GM19043 (cell line): ENCODE results near the gene APBB2.
A peak's percentile ranks its signal among the peaks of the same experiment; 100 is the strongest.
"Not testable (repeated sequence)": the region's sequence is repeated elsewhere in the genome, so short reads cannot be mapped to it uniquely, and the experiment has no call there.

ENCODE experiments used
- ATAC-seq: cut with Tn5 transposase; IDR thresholded peaks from one replicate; pipeline ENCODE4 v1.9.1; 2021; ENCODE audit warnings: low read depth; ENCODE audit not compliant: unreplicated experiment

Gene APBB2

DNA sequence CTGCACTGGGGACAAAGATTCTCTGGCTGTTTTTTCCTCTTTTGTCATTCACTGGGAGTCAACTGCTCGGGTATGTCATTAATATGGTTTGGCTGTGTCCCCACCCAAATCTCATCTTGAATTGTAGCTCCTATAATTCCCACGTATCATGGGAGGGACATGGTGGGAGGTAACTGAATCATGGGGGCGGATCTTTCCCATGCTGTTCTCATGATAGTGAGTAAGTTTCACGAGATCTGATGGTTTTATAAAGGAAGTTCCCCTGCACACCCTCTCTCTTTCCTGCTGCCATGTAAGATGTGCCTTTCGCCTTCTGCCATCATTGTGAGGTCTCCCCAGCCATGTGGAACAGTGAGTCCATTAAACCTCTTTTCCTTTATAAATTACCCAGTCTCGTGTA lies 294.4 kb downstream of the APBB2 start:
- not testable (repeated sequence) for ATAC-seq

DNA sequence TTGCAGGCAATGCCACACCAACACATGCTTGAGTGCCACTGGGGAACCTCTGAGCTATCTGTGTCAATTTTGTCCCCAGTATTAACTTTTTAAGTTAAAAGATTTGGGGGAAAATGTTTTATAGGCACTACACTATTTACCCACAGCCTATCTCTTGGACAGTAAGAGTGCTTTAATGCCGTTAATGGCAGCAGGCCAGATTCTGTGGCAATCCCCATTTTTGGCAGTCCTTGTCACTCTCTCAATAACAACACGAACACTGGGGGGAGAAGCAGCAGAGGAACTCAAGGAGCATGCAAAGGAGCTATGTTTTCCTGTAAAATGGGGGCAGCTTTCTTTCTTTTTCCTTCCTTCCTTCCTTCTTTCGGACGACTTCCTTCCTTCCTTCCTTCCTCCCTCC lies 296.0 kb downstream of the APBB2 start:
- ATAC-seq = no peak

DNA sequence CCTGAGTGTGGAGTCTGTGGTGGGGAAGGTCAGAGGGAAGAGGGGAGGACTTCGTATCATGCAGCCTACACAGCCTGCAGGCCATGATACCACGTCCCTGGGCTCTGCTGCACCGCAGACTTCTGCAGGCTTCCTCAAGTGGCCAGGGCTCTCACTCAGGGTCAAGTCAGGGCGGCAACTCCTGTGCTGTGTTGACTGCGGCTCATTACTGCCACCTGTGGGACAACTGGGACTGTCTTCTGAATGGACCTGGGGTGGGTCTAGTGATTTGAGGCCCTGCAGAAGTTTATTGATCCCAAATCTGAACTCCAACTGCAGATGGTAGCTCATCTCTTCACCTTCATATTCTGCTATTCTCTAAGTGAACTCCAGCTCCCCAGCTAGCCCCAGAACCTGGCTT lies 297.5 kb downstream of the APBB2 start:
- peak; percentile 70 for ATAC-seq

DNA sequence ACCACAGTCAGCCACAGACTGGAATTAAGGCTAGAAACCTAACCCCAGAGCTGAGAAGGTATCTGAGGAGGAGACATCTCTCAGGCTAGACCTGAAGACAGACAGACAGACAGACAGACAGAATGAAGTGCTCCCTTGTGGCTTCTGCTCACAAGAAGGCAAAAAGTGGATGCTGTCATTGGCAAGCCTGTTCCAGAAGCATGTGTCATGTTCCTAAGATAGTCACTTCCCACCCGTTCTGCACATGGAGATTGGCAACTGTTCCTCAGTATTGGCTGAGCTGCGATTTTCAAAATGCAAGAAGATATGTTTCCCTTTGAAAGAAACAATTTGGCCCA lies 298.2 kb downstream of the APBB2 start:
- ATAC-seq = no peak

DNA sequence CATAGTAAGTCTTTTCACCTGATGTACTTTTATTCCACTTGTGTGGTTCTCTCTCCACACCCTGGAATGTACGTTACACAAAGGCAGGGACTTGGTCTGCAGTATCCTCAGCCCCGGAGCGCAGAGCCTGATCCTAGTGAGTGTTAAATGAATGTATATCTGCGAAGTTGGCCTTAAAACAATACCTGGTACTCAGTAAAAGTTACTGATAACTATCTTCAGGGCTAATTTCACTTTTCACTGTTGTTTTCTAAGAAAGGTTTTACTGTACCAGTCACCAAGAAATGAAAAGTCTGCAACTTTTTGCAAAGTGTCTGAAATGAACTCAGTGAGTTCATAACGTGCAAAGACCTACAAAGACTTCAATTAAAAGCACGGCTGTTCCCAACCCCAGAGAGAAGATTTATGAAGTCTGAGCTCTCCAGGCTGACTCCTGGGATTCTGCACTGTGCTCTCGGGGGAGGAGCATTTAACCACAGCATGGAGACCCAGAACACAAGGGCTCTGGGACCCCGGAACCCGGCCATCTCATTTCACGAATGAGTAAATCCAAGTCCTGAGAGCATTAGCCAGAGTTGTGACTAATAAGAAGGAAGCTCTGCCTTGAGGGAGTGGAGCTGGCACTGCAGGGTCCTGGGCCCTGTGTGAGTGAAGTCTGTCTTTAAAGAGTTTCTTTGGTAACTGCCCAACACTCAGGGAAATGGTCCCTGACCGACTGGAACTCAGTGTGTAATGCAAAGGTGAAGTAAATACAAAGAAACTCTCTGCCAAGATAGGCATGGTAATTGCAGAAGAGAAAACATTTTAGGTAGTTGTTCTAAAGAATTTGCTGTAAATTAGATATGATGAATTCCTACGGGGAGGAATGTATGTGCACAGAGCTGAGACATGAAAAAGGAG lies 298.8 kb downstream of the APBB2 start:
- ATAC-seq = no peak

DNA sequence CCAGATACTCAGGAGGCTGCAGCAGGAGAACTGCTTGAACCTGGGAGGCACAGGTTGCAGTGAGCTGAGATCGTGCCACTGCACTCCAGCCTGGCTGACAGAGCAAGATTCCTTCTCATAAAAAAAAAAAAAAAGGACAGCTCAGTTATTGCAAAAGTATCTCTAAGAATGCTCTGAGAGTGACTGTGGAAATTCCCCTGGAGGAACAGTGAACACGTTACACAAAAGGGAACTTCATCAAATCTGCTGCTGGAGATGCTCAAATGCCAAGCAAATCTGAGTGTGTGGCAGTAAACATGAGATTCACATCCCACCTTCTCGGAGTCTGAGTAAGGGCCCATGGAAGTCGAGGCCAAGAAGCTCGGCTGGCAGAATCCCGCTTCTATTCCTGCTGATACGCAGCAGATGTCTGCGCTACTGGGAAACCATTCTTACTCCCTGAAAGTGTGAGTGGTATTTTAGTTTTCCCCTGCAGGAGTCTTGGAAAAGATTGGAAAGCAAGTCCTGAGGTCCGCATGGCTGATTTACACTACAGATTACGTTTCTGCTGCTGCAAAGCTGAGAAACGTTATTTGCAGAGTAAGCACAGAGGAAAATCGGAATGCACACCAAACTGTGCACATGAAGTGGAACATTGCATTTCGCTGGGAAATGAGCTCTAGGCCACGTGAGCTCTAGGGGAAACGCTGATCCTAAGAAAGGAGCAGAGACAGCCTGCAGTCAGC lies 301.7 kb downstream of the APBB2 start:
- ATAC-seq = no peak

DNA sequence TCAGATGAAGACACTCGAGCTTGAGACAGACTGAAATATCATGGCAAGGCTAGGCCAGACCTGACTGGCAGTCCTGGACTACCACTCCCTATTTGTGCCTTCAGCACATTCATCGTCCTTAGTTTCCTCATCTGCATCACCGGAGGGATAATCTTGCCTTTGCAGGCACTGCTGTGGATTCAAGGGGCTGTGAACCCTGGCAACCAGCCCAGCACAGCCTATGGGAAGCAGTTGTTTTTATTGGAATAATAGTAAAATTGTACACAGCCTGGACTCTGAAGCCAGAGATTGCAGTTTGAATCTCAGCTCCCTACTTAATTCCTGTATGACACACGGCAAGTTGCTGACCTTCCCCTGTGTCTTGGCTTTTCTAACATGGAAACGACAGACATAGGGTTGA lies 303.6 kb downstream of the APBB2 start:
- no peak for ATAC-seq

DNA sequence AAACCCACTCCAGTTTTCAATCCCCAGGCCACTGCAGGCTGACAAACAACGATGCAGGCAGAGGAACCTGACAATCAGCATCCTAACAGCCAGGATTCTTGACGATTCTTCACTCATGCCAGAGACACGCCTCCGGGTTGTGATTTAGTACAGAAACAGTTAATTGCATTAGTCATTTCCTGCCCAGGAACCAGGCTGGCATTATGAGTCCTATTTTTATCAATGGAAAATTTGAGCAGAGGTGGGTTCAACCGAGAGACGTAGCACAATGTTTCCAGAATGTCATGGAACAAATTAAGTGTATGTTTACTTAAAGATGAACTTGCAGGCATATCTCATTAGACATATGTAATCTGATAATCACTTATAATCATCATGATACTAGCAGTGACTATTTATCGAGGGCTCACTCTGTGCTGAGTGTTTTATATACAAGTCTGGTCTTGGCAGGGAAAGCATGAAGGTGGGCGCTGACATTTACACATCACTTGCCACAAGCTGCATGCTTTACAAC lies 304.9 kb downstream of the APBB2 start:
- ATAC-seq = no peak

DNA sequence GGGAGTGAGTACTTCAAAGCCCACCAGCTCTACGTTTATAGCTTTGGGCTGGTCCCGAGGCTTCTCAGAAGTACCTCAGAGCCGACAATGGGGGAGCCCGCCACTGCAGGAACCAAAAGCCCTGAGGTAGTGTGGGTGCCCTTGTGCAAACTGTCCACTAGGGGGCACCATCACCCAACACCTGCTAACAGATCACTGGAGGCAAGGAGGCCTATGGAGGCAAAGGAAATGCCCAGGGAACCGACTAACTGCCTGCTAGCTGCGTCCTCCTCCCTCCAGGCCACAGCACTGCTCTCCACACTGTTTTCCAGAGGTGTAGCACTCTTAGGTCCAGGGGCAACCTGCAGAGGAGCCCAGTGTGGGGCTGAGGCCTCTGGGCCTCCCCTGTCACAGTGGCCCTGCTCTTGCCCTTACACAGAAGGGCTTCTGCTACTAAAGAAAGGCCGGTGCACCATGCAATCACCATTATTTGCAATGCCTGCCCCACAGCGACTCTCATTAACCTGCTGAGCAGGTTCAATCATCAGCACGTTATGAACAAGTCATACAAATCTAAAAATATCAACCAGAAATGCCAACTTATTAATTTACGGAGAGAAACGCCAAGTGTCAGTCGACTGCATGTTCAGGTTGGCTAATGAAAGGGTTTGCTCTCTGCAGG lies 305.5 kb downstream of the APBB2 start:
- ATAC-seq = peak; percentile 94

- ATAC-seq = no peak
These were observed 306.0 kb downstream of the APBB2 start for GRCh38 chr4:40908297-40908696.

GRCh38 chr4:40905414-40905813 lies 308.9 kb downstream of the APBB2 start:
- no peak for ATAC-seq

DNA sequence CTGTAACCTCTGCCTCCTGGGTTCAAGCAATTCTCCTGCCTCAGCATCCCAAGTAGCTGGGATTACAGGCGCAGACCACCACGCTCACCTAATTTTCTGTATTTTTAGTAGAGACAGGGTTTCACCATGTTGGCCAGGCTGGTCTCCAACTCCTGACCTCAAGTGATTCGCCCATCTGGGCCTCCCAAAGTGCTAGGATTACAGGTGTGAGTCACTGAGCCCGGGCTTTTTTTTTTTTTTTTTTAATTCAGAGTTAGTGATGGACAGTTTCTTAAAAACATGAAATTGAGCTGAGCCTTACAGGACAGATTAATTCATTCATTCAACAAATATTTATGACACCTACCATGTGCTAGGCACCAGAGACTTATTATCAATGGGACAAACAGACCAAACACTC lies 313.8 kb downstream of the APBB2 start:
- not testable (repeated sequence) for ATAC-seq

GRCh38 chr4:40897557-40898203 lies 316.7 kb downstream of the APBB2 start:
- ATAC-seq = peak; percentile 70

GRCh38 chr4:40890764-40891163 lies 323.6 kb downstream of the APBB2 start:
- no peak for ATAC-seq

GRCh38 chr4:40890199-40890598 lies 324.1 kb downstream of the APBB2 start:
- ATAC-seq = no peak

- no peak for ATAC-seq
These were observed 325.4 kb downstream of the APBB2 start for GRCh38 chr4:40888933-40889332.

- ATAC-seq = no peak
These were observed 326.6 kb downstream of the APBB2 start for GRCh38 chr4:40887764-40888131.

DNA sequence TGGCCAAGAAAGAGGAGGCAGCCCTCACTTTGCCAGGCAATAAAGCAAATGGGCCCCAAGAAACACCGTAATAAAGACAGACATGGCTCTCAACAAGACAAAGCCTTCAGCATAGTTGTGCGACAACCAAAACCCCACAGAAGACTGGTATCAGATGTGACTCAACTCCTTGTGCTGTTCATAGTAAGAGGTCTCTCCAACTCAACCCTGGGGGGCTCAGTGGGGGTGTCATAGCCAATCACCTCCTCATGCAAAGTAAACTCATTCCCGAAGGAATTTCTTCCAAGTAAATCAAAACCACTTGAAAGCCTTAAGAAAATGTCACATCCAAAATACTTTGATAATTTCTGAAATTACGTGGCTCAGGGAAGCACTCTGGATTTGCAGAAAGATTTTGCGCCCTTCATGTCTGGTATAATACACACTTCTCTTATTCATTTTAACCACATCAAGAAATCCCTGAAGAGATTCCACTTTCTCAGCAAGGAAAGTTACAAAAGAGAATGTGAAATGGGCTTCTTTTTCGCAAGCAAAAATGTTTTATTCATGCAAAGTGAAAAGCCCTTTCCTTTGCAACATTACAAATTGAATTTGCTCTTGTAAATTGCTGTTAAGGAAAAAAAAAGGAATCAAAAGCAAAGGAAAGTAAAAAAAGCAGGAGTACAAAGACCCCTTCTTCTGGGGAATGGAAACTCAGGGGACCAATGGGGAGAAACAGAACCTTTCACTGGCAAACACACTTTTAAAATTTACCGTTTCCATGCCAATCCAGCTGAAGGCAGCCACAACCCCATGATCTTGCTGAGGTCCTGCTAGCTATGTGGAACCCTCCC lies 327.2 kb downstream of the APBB2 start:
- no peak for ATAC-seq

DNA sequence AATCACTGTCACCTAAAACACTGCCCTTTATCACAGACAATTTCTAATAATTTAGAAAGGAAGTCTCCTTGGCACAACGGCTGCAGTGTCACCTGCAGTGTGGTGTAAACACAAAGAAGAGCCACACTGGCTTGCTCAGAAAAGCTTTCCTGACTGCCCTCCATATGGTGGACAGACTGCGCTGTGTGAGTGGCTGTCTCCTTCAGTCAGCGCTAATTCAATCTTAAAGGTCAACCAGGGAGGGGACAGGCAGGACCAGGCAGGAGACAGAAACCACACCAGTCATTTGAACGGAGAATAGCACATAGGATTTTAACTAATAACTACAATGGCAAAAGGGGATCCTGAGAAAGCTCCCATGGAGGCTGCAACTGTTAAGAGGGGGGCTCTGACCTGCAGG lies 332.5 kb downstream of the APBB2 start:
- no peak for ATAC-seq

DNA sequence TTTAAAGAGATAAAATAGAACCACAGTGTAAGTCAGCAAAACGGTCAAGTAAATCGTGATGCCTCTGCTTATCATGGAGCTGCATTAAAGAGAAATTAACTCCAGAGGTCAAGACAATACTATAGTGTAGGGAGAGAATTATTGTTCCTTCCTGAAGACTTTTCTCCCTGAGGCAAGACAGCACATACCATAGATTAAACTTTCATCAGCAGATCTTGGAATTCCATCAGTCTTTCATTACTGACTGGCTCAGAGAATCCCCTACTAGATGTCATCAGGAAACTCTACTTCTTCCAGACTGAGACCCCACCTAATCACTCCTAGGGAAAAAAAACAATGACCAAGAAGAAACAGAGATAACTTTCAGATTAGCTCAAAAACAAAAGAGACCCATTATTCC lies 333.2 kb downstream of the APBB2 start:
- ATAC-seq = no peak
